ENCODE data around the gene ZBTB8A. TPM values are rescaled to one million over a fixed set of nuclear protein-coding genes. Genes with fewer than 3 reads are reported as not detected.

The ZBTB8A gene
- polyA plus RNA-seq, 3 donors: 0.08 TPM; not detected in 2

GRCh38 chr1:32613472-32613871, 74.2 kb downstream of the ZBTB8A start:
- Histone ChIP-seq H3K9me3 (replicated peaks in 1 of 2; ENCODE audit: control insufficient read depth in 1 of 2, insufficient read depth in 1 of 2, low read length in 2 of 2) (no peaks in the 10 kb centered on the region), H3K27me3 (ENCODE audit: control insufficient read depth in 2 of 2, insufficient read depth in 2 of 2, low read length in 2 of 2) (no peaks in the 10 kb centered on the region), H3K27ac (ENCODE audit: low read depth in 1 of 2, low read length in 2 of 2) (no peak overlapping the region), H3K4me1 (ENCODE audit: control insufficient read depth in 1 of 2, insufficient read depth in 2 of 2, low read length in 2 of 2) (peaks cover 13 to 14% of the 10 kb centered on the region in 2 donors), H2AFZ (ENCODE audit: insufficient read depth, low read depth, low read length, poor library complexity, severe bottlenecking) (no peak overlapping the region), H3K4me3 (replicated peaks in 1 of 3; ENCODE audit: low read depth in 2 of 3, low read length in 3 of 3) (no peak overlapping the region), H4K20me1 (ENCODE audit: insufficient read depth, low read length) (no peaks in the 10 kb centered on the region), H3K4me2 (replicated peaks; ENCODE audit: extremely low read depth, low read length, poor library complexity, severe bottlenecking) (no peak overlapping the region), H3K79me2 (ENCODE audit: insufficient read depth, low read length) (no peaks in the 10 kb centered on the region), H3K36me3 (replicated peaks in 1 of 2; ENCODE audit: control insufficient read depth in 1 of 2, insufficient read depth in 2 of 2, low read length in 2 of 2) (no peaks in the 10 kb centered on the region), H3K9ac (ENCODE audit: insufficient read depth, low read length, poor library complexity, severe bottlenecking) (no peak overlapping the region)
- DNase-seq: no peak
- Mint-ChIP-seq H3K9me3 (peaks cover 0 to 2% (median 0%) of the 10 kb centered on the region in 7 donors), H3K27ac (no peak overlapping the region), H3K36me3 (peaks cover 2 to 3% of the 10 kb centered on the region in 2 donors), H3K4me1 (peaks cover 13% of the 10 kb centered on the region), H3K27me3 (ENCODE audit: low read depth in 3 of 3) (peaks cover 1 to 6% (median 4%) of the 10 kb centered on the region in 3 donors), H3K4me3 (no peak overlapping the region)
- WGBS (ENCODE audit: insufficient coverage): 95% methylated on average over 4 of the region's 5 CpGs
- intact Hi-C loops (cut with micrococcal nuclease): no loop called here
- TF ChIP-seq CTCF (IDR thresholded peaks at IDR 0.05): no peak

GRCh38 chr1:32618673-32619221, 79.5 kb downstream of the ZBTB8A start:
- H3K4me3 Mint-ChIP-seq: no peak overlapping the region
- no peak for DNase-seq
- peaks cover 8 to 48% of the 10 kb centered on the region in 2 donors for H3K36me3 ChIP-seq (replicated peaks in 1 of 2; ENCODE audit: control insufficient read depth in 1 of 2, insufficient read depth in 2 of 2, low read length in 2 of 2)
- H3K4me3 ChIP-seq (replicated peaks in 1 of 3; ENCODE audit: low read depth in 2 of 3, low read length in 3 of 3): no peak overlapping the region
- no peak for TF ChIP-seq CTCF (IDR thresholded peaks at IDR 0.05)
- WGBS (ENCODE audit: insufficient coverage): 100% methylated on average over 1 of the region's 5 CpGs
- peaks cover 33 to 42% of the 10 kb centered on the region in 2 donors for H3K36me3 Mint-ChIP-seq
- H3K79me2 ChIP-seq (ENCODE audit: insufficient read depth, low read length): no peaks in the 10 kb centered on the region
- H3K9me3 Mint-ChIP-seq: peaks cover 0 to 2% (median 0%) of the 10 kb centered on the region in 7 donors
- no peak overlapping the region for H2AFZ ChIP-seq (ENCODE audit: insufficient read depth, low read depth, low read length, poor library complexity, severe bottlenecking)
- H3K27ac Mint-ChIP-seq: peak overlapping the region in 1 of 7 donors; percentile 48
- no peaks in the 10 kb centered on the region for H3K9me3 ChIP-seq (replicated peaks in 1 of 2; ENCODE audit: control insufficient read depth in 1 of 2, insufficient read depth in 1 of 2, low read length in 2 of 2)
- no peak overlapping the region for H3K27ac ChIP-seq (ENCODE audit: low read depth in 1 of 2, low read length in 2 of 2)
- intact Hi-C loops (cut with micrococcal nuclease): no loop called here
- peaks cover 5% of the 10 kb centered on the region for H3K4me1 Mint-ChIP-seq
- no peak overlapping the region for H3K9ac ChIP-seq (ENCODE audit: insufficient read depth, low read length, poor library complexity, severe bottlenecking)
- peaks cover 0 to 4% (median under 1%) of the 10 kb centered on the region in 3 donors for H3K27me3 Mint-ChIP-seq (ENCODE audit: low read depth in 3 of 3)
- no peak overlapping the region for H3K4me2 ChIP-seq (replicated peaks; ENCODE audit: extremely low read depth, low read length, poor library complexity, severe bottlenecking)
- no peaks in the 10 kb centered on the region for H3K27me3 ChIP-seq (ENCODE audit: control insufficient read depth in 2 of 2, insufficient read depth in 2 of 2, low read length in 2 of 2)
- H3K4me1 ChIP-seq (ENCODE audit: control insufficient read depth in 1 of 2, insufficient read depth in 2 of 2, low read length in 2 of 2): no peaks in the 10 kb centered on the region
- H4K20me1 ChIP-seq (ENCODE audit: insufficient read depth, low read length): peaks cover 6% of the 10 kb centered on the region
